AG04450 (cell line): ENCODE data around the gene ZNF592. TPM values are rescaled to one million over a fixed set of nuclear protein-coding genes. Genes with fewer than 3 reads are reported as not detected.

Source experiments
- CTCF ChIA-PET: fragments of 300-600, 350-600 bp; formaldehyde crosslinking; extraction: SDS; loops from one replicate; lab custom pipeline; 2022; ENCODE audit warnings: antibody characterized with exemption, inconsistent platforms; lab: Charles Lee
- POLR2A ChIA-PET: fragments of 350-600 bp; formaldehyde crosslinking; extraction: SDS; loops from one replicate; lab custom pipeline; 2021; ENCODE audit warnings: antibody characterized with exemption, inconsistent platforms; lab: Yijun Ruan, JAX
- DNase-seq: peaks from one replicate; pipeline ENCODE4 v3.0.0-alpha.2; 2011; ENCODE audit warnings: low read depth, low spot score
- H3K27ac ChIP-seq: one replicate; pipeline ENCODE4 v1.5.1; 2012; ENCODE audit warnings: low read depth, low read length, control low read depth
- H3K27me3 ChIP-seq: one replicate; pipeline ENCODE4 v1.6.0; 2012; ENCODE audit warnings: low read length; ENCODE audit not compliant: control insufficient read depth, insufficient read depth
- H3K4me3 ChIP-seq: 2 replicates; pipeline ENCODE4 v1.5.1; 2011; ENCODE audit warnings: mild to moderate bottlenecking, low read depth, low read length, control low read depth
- H3K9me3 ChIP-seq: 2 replicates; pipeline ENCODE4 v1.5.1; 2012; ENCODE audit warnings: low read length; ENCODE audit not compliant: control insufficient read depth, insufficient read depth
- CTCF ChIP-seq: IDR thresholded peaks from 2 replicates; pipeline ENCODE4 v1.5.1; 2011; ENCODE audit warnings: low read depth, low read length, control low read depth, inconsistent platforms
- polyA minus RNA-seq: library from RNA; depleted of rRNA, polyadenylated mRNA; stranded (reverse); fragments of >200 nt; gene quantifications from 2 replicates; pipeline ENCODE4 v1.2.3, GENCODE V29; 2011; rRNA and poly(A)+ RNA removed
- polyA plus RNA-seq: library from polyadenylated mRNA; depleted of rRNA; stranded (reverse); fragments of >200 nt; gene quantifications from 2 replicates; pipeline ENCODE4 v1.2.3, GENCODE V29; 2011; rRNA removed

ZNF592 gene
- polyA plus RNA-seq = 6.2 and 6.9 TPM in 2 replicates
- 10.3 and 12.7 TPM in 2 replicates for polyA minus RNA-seq

GRCh38 chr15:84748274-84749110, at the start of gene ZNF592:
Gene ZNF592, plus strand, starts transcription at chr15:84748592. Its CDS starts 34,084 bp downstream, at chr15:84782676.
- Histone ChIP-seq H3K9me3 (no peaks in the 10 kb centered on the region; the same call in 1 of the 2 replicates), H3K27ac (peak within 1 kb of the TSS; percentile 89), H3K27me3 (no peaks in the 10 kb centered on the region), H3K4me3 (peak within 1 kb of the TSS; percentile 97)
- no peak for TF ChIP-seq CTCF
- POLR2A ChIA-PET = no interaction called here
- DNase-seq = peak; percentile 26
- CTCF ChIA-PET = interaction anchor here (1.4 to 1.5 kb wide), 2 partner anchors 180 to 252 kb away, joined by 3 to 4 read pairs; no protein-coding TSS in a partner anchor

- no peak for TF ChIP-seq CTCF
- ChIA-PET CTCF (no interaction called here), POLR2A (interaction anchor here (0.7 kb wide), 1 partner anchor 16 kb away, joined by 10 read pairs; the partner anchor contains the start of gene SEC11A)
- no peak for DNase-seq
- H3K27ac ChIP-seq = no peak overlapping the region
- no peak overlapping the region for H3K4me3 ChIP-seq
- H3K27me3 ChIP-seq = no peaks in the 10 kb centered on the region
- no peaks in the 10 kb centered on the region for H3K9me3 ChIP-seq
Observed at GRCh38 chr15:84699538-84700191, 48.7 kb upstream of the ZNF592 start.

- POLR2A ChIA-PET = interaction anchor here (0.6 to 1.3 kb wide), 2 partner anchors 9 to 13 kb away, joined by 5 to 8 read pairs; partner anchors contain the start of gene SEC11A
- no peak for DNase-seq
Observed at GRCh38 chr15:84702961-84703482, 45.4 kb upstream of the ZNF592 start.

GRCh38 chr15:84703808-84704207, 44.6 kb upstream of the ZNF592 start:
- no peak for DNase-seq
- Histone ChIP-seq H3K27me3 (no peaks in the 10 kb centered on the region), H3K27ac (no peak overlapping the region), H3K9me3 (no peaks in the 10 kb centered on the region), H3K4me3 (no peak overlapping the region)
- CTCF ChIA-PET = interaction anchor here (0.6 to 0.9 kb wide), 2 partner anchors 18 to 116 kb away, joined by 3 to 8 read pairs; no protein-coding TSS in a partner anchor
- no peak for TF ChIP-seq CTCF
- POLR2A ChIA-PET = interaction anchor here (1.3 kb wide), 1 partner anchor 12 kb away, joined by 8 read pairs; the partner anchor contains the start of gene SEC11A

More at GRCh38 chr15:84702961-84703482, 45.4 kb upstream of the ZNF592 start:
- Histone ChIP-seq H3K9me3 (no peaks in the 10 kb centered on the region), H3K4me3 (no peak overlapping the region), H3K27ac (no peak overlapping the region), H3K27me3 (no peaks in the 10 kb centered on the region)
- CTCF ChIA-PET = interaction anchor here (0.6 to 0.9 kb wide), 2 partner anchors 18 to 116 kb away, joined by 3 to 8 read pairs; no protein-coding TSS in a partner anchor
- no peak for TF ChIP-seq CTCF
